GM18907 (cell line): ENCODE data around the gene ZNF784.
A peak's percentile ranks its signal among the peaks of the same experiment; 100 is the strongest.

Experiments
- ATAC-seq: cut with Tn5 transposase; IDR thresholded peaks from one replicate; pipeline ENCODE4 v1.9.1; 2021; ENCODE audit warnings: mild to moderate bottlenecking, moderate library complexity; ENCODE audit not compliant: unreplicated experiment

The ZNF784 gene

GRCh38 chr19:55656988-55657747 lies 32.8 kb upstream of the ZNF784 start:
- ATAC-seq: no peak

DNA sequence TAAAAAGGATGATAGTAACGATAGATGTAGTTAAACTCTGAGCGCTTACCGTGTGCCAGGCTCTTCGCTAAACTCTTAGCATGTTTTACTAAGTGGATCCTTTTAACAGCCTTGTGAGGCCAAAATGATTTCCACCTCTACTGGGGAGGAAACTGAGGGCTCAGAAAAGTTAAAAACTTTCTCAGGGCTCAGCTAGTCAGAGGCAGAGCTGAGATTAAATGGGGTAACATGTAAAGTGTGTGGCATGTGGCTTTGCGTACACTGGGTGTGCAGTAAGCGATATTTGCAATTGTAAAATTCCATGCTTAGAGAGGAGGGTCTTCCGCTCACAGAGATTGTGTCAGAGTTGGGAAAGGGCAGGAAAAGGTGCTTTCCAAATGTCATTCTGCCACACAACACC lies 32.2 kb upstream of the ZNF784 start:
- no peak for ATAC-seq

- no peak for ATAC-seq
Observed at GRCh38 chr19:55655648-55656040, 31.3 kb upstream of the ZNF784 start.

GRCh38 chr19:55654868-55655647 lies 30.7 kb upstream of the ZNF784 start, which contains the start of gene U2AF2:
U2AF2 (plus strand) TSS chr19:55655035; CDS start chr19:55655105, 70 bp downstream.
- peak; percentile 43 for ATAC-seq

GRCh38 chr19:55654323-55654867 lies 30.0 kb upstream of the ZNF784 start:
- ATAC-seq: peak; percentile 70

GRCh38 chr19:55653651-55654322 lies 29.4 kb upstream of the ZNF784 start:
- peak; percentile 42 for ATAC-seq

- no peak for ATAC-seq
Observed at GRCh38 chr19:55652311-55653128, 28.2 kb upstream of the ZNF784 start.

GRCh38 chr19:55651236-55651635 lies 26.9 kb upstream of the ZNF784 start:
- no peak for ATAC-seq

- ATAC-seq: no peak
Observed at GRCh38 chr19:55650602-55651230, 26.4 kb upstream of the ZNF784 start.

DNA sequence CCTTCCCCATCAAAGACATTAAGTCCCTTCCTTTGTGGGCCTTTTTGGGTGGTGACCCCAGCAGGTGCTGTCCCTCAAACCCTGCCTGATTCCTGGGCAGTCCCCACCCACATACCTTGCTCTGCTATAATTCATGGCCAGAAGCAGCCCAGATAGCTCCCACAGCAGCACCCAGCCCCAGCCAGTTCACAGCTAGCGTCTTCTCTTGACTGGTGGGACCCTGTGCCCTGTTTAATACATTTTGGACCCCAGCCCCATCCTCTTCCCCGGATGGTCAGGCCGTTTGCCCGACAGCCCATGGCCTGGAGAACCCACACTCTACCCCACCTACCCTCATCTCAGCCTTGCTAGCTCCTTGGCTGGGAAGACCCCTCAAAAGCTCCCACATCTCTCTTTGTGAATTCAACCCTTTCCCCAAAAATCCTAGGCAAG lies 25.8 kb upstream of the ZNF784 start:
- no peak for ATAC-seq

DNA sequence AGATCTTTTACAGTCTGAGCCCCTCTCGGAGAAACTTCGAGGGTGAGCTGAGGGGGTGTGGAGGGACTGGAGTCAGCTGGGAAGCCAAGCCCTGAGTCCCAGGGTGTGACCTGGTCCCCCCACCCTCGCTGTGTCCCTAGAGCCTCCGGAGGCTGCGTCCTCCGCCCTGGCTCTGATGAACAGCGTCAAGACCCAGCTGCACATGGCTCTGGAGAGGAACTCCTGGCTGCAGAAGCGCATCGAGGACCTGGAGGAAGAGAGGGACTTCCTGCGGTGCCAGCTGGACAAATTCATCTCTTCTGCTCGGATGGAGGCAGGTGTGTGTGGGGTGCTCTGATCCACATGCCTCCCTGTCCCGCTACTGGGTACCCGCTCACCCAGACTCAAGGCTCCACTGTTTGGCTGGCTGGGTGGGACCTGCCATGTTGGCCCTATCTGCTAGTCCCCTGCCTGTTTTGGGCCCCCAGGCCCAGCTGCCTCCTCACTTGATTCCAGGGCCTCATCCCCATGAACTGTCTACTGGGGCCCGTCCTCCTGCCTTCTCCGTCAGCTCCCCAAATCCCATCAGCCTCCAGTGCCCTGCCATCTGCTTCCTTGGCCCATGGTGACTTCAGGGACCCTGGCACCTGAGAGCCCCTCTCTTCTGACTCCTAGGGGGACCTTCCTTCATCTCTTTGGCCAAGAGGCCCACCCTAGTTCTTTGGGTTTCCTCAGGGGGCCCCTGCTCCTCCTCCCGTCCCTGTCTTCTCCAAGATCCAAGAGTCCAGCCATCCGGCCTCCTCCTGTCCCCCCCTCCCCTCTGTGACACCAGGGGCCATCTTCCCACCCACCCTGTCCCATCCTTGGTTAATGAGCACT lies 25.1 kb upstream of the ZNF784 start:
- ATAC-seq: no peak

GRCh38 chr19:55648585-55649267 lies 24.4 kb upstream of the ZNF784 start:
- ATAC-seq: no peak

DNA sequence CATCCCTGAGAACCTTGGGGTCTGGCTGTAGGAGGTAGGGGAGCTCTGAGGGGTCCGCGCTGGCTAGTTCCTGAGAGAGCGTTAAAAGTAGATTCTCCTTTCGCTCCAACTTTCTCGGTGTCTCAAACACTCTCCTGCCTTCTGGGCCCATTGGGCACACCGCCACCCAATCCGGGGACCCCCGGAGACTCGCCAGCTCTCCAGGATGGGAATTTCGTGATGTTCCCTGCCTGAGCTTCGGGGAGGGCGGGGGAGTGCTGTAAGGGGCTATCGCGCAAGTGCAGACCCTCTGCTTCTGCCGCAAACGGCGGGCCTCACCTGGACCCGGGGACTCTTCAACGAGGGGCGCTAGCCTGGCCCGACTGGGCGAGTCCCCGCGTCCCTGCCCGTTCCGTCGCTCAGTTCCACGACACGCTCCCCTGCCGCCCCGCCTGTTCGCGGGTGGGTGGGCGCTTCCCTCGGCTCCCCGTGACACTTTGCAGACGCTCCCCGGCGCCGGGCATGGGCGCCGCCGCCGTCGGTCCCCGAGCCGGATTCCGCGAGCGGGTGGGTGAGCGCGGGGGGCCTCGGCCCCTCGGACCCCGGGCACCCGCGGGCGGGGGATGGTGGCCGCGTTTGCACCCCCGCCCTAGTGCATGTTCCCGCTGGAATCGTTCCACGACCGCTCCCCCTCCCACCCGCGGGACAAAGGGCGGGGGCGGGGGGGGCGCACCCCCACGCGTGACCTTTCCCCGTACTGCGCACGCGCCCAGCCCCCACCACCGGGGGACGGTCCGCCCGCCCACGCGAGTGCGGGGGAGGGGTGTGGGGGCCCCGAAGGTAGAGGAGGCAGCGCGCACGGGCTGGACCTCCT lies 23.6 kb upstream of the ZNF784 start, which contains the start of gene CCDC106:
CCDC106 (plus strand) TSS at position 481 of the 853 bp plus-strand sequence. CDS start 835 bp downstream, outside the sequence.
- no peak for ATAC-seq

DNA sequence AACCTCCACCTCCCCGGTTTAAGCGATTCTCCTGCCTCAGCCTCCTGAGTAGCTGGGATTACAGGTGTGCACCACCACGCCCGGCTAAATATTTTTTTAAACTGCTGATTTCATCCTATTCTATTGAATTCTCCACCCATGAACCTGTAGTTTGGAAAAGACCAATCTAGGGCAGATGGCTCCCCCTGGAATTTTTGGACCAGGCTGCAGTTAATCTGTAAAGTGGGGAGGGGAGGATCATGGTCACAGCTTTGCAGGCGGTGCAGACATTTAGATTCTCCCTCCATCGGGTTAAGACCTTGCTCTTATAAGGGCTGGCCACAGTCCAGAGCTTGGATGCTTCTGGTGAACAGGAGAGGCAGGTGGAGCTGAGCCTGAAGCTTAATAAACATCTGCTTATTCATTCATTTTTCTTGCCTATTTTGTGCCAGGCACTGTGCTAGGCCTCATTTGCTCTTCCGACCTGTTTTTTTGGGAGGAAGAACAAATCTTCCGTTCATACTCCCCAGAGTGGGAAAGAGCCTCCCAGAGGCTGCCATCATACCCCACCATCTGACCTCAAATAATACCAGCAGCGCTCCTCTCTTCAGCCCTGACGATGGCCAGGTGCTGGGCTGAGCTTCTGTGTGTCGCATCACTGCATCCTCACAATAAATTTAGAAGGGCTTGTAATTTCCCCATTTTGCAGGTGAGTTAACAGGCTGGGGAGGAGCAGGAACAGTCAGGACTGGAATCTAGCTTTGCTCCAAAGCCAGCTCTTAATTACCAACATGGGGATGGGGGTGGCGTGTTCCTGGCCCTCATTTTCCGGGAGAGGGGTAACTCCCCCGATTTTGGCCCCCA lies 22.7 kb upstream of the ZNF784 start:
- ATAC-seq: no peak

DNA sequence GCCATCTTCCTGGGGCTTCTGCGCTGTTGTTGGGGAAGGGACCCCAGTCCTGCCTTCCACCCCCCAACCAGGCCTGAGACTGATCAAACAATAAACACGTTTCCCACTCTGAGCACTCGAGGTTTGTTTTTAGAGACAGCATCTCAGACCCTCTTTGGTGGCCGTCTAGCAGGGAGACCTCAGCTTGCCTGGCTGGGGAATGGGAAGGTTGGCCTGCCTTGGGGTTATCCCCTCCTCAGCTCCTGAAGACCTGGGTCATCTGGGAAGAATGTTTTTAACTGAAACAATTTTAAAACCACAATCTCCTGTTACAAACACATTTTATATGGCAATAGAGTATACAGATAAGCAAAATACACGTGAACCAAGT lies 21.1 kb upstream of the ZNF784 start:
- no peak for ATAC-seq

DNA sequence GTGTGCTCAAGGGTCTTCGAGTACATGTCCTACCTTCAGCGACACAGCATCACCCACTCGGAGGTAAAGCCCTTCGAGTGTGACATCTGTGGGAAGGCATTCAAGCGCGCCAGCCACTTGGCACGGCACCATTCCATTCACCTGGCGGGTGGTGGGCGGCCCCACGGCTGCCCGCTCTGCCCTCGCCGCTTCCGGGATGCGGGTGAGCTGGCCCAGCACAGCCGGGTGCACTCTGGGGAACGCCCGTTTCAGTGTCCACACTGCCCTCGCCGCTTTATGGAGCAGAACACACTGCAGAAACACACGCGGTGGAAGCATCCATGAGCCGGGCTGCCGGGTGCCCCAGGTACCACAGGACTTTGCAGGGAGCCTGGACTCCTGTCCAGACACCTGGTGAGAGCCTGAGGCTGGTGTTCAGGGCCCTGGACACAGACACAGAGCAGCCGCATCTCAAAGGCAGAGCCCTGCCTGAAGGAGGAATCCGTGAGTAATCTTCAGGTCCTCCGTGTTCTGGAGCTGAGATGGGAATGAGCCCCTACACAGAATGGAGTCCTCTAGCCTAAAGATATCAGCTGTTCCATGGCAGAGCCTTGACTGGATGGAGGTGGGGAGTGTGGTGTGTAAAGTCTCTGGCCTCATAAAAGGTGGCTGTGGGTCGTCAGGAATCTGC lies 20.6 kb upstream of the ZNF784 start:
- ATAC-seq: no peak
